A673 (cell line): ENCODE results near the gene METTL25B. TPM values are rescaled to one million over a fixed set of nuclear protein-coding genes. Genes with fewer than 3 reads are reported as not detected.

Source experiments
- BruUV-seq: library from RNA; stranded (reverse); fragments of 400-500 nt; replicated peaks from 2 replicates; lab custom pipeline; 2021; lab: Mats Ljungman, UMichigan
- CTCF ChIA-PET: fragments of 300-600 bp; sonication (Branson Sonifier 250); formaldehyde crosslinking; loops from one replicate; lab custom pipeline; 2022; ENCODE audit warnings: antibody characterized with exemption; lab: Charles Lee
- POLR2A ChIA-PET: fragments of 300-600 bp; sonication (Branson Sonifier 250); formaldehyde crosslinking; loops from one replicate; lab custom pipeline; 2022; ENCODE audit warnings: antibody characterized with exemption; ENCODE audit not compliant: low non-redundant PET; lab: Charles Lee
- DNase-seq: peaks from one replicate; pipeline ENCODE4 v3.0.0-alpha.2; 2015; ENCODE audit warnings: low spot score
- H3K27ac ChIP-seq: fragments of 200-600 bp; sonication (generic); 2 replicates; pipeline ENCODE4 v1.5.1; 2016; ENCODE audit warnings: mixed run types, low read depth, mild to moderate bottlenecking, mixed read lengths, antibody characterized with exemption, low read length; ENCODE audit not compliant: poor library complexity, severe bottlenecking
- H3K27me3 ChIP-seq: fragments of 200-600 bp; sonication (generic); replicated peaks from 2 replicates; pipeline ENCODE4 v1.6.1; 2017; ENCODE audit warnings: mixed run types, low read depth, mild to moderate bottlenecking, mixed read lengths, antibody characterized with exemption, low read length; ENCODE audit not compliant: insufficient read depth, poor library complexity
- H3K36me3 ChIP-seq: fragments of 200-600 bp; sonication (generic); 2 replicates; pipeline ENCODE4 v1.6.1; 2016; ENCODE audit warnings: mixed run types, mild to moderate bottlenecking, mixed read lengths, antibody characterized with exemption, low read length; ENCODE audit not compliant: insufficient read depth, poor library complexity, severe bottlenecking
- H3K4me1 ChIP-seq: fragments of 200-600 bp; sonication (generic); 2 replicates; pipeline ENCODE4 v1.6.1; 2017; ENCODE audit warnings: mixed run types, mild to moderate bottlenecking, mixed read lengths, antibody characterized with exemption, low read length; ENCODE audit not compliant: insufficient read depth, poor library complexity, severe bottlenecking
- H3K4me3 ChIP-seq: fragments of 200-600 bp; sonication (generic); 2 replicates; pipeline ENCODE4 v1.5.1; 2016; ENCODE audit warnings: low read depth, mixed run types, mild to moderate bottlenecking, mixed read lengths, low read length; ENCODE audit not compliant: poor library complexity, severe bottlenecking
- H3K9me3 ChIP-seq: fragments of 200-600 bp; sonication (generic); 2 replicates; pipeline ENCODE4 v1.6.1; 2016; ENCODE audit warnings: mixed run types, low read depth, mild to moderate bottlenecking, mixed read lengths, antibody characterized with exemption, low read length; ENCODE audit not compliant: poor library complexity, severe bottlenecking
- EZH2 ChIP-seq: fragments of 200-600 bp; sonication (generic); IDR thresholded peaks from 2 replicates; pipeline ENCODE4 v1.6.1; 2017; ENCODE audit warnings: borderline replicate concordance, low read depth, mild to moderate bottlenecking, mixed read lengths, antibody characterized with exemption, low read length; ENCODE audit not compliant: poor library complexity, severe bottlenecking
- intact Hi-C: fragments of 100-400 bp; cut with micrococcal nuclease; formaldehyde crosslinking; loops from one replicate; pipeline ENCODE4 v1.10.0; 2022; ENCODE audit not compliant: unreplicated experiment
- total RNA-seq: library from RNA; stranded (reverse); gene quantifications from 2 replicates; pipeline ENCODE4 v1.2.3, GENCODE V29; 2021
- TF ChIP-seq, protein P1 (sequence below): fragments of 300-800, 200-600 bp; sonication (generic); conservative IDR thresholded peaks from 2 replicates; pipeline ENCODE4 v1.5.1; 2017; ENCODE audit warnings: low read depth, mild to moderate bottlenecking, antibody characterized with exemption, low read length, moderate library complexity, mixed read lengths

Gene METTL25B
- total RNA-seq, 1 experiment from 2014 or later = 20.2 TPM

DNA sequence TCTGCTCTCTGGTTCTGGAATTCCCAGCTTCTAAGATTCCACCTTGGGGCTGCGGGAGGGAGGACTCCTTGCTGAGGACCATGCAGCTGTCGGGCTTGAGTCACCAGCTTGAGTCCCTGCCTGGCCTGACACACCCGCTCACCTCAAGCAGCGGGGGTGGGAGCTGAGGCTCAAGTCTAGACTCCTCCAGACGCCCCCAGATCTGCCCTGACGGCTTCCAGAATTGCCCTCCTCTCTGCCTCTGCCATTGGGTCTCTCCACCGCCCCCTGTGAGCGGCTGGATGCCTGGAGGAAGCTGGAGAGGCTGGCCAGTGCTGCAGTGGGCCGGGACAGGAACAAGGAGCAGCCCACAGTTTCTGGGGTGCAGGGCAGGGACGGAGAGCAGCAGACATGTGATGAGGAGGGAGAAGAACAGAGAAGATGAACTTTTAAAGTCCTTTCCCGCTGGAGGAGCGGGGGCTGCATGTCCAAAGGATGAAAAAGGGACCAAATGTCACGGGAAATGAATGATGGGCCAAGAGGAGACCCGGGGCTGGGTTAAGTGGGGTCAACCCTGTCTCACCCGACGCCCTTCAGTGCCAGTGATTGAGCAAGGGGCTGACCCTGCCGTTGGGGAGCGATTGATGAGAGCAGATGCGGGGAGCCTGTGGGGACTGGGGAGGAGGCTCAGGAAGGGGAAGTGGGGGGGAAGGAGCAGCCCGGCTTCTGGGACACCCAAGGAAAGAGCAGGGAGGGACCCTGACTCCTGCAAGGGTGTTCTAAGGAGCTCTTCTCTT, 36.4 kb upstream of the METTL25B start:
- ChIA-PET CTCF (interaction anchor here (0.6 to 4.7 kb wide), 4 partner anchors 14 to 198 kb away, joined by 3 to 117 read pairs (median 4); partner anchors contain the start of genes ISG20L2 and METTL25B), POLR2A (interaction anchor here (1.0 kb wide), 1 partner anchor 34 kb away, joined by 3 read pairs; no protein-coding TSS in a partner anchor)
- Histone ChIP-seq H3K27ac (no peak overlapping the region), H3K4me1 (peaks cover 22% of the 10 kb centered on the region), H3K36me3 (no peaks in the 10 kb centered on the region), H3K27me3 (no peaks in the 10 kb centered on the region), H3K9me3 (no peaks in the 10 kb centered on the region), H3K4me3 (no peak overlapping the region)
- no peak for TF ChIP-seq EZH2
- TF ChIP-seq, protein P1, sequence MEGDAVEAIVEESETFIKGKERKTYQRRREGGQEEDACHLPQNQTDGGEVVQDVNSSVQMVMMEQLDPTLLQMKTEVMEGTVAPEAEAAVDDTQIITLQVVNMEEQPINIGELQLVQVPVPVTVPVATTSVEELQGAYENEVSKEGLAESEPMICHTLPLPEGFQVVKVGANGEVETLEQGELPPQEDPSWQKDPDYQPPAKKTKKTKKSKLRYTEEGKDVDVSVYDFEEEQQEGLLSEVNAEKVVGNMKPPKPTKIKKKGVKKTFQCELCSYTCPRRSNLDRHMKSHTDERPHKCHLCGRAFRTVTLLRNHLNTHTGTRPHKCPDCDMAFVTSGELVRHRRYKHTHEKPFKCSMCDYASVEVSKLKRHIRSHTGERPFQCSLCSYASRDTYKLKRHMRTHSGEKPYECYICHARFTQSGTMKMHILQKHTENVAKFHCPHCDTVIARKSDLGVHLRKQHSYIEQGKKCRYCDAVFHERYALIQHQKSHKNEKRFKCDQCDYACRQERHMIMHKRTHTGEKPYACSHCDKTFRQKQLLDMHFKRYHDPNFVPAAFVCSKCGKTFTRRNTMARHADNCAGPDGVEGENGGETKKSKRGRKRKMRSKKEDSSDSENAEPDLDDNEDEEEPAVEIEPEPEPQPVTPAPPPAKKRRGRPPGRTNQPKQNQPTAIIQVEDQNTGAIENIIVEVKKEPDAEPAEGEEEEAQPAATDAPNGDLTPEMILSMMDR = no peak
- no TSS peak for BruUV-seq
- no peak for DNase-seq
- intact Hi-C loops = no loop called here

DNA sequence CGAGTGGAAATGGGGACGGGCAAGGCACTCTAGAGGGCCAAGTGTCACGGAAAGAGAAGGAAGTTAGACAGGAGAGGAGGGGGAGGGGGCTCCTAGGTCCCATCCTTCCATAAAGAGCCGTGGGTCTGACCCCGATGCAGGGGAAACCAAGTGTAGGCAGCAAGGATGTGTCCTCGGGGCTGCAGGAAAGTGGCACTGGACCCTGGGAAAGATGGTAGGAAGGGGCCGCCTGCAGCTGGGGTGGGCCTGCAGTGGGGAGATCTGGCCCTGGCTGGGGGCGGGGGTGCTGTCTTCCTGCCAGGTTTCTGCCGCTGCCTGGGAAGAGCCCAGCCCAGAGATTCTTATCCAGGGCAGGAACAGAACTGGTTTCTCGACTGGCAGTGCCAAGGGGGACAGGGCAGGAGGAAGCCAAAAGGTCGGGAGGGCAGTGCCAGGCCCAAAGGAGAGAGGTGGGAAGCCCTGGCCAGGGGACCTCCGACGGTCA, 35.8 kb upstream of the METTL25B start:
- POLR2A ChIA-PET = interaction anchor here (1.0 kb wide), 1 partner anchor 33 kb away, joined by 3 read pairs; no protein-coding TSS in a partner anchor
- H3K4me1 ChIP-seq = peaks cover 22% of the 10 kb centered on the region
- no peaks in the 10 kb centered on the region for H3K36me3 ChIP-seq
- H3K4me3 ChIP-seq = no peak overlapping the region
- intact Hi-C loops = no loop called here
- DNase-seq = no peak
- TF ChIP-seq, protein P1 = no peak
- no peak for TF ChIP-seq EZH2
- no TSS peak for BruUV-seq
- H3K27me3 ChIP-seq = no peaks in the 10 kb centered on the region
- no peaks in the 10 kb centered on the region for H3K9me3 ChIP-seq
- no peak overlapping the region for H3K27ac ChIP-seq
- CTCF ChIA-PET = interaction anchor here (0.6 to 4.7 kb wide), 3 partner anchors 13 to 34 kb away, joined by 4 to 117 read pairs (median 4); partner anchors contain the start of genes ISG20L2 and METTL25B

DNA sequence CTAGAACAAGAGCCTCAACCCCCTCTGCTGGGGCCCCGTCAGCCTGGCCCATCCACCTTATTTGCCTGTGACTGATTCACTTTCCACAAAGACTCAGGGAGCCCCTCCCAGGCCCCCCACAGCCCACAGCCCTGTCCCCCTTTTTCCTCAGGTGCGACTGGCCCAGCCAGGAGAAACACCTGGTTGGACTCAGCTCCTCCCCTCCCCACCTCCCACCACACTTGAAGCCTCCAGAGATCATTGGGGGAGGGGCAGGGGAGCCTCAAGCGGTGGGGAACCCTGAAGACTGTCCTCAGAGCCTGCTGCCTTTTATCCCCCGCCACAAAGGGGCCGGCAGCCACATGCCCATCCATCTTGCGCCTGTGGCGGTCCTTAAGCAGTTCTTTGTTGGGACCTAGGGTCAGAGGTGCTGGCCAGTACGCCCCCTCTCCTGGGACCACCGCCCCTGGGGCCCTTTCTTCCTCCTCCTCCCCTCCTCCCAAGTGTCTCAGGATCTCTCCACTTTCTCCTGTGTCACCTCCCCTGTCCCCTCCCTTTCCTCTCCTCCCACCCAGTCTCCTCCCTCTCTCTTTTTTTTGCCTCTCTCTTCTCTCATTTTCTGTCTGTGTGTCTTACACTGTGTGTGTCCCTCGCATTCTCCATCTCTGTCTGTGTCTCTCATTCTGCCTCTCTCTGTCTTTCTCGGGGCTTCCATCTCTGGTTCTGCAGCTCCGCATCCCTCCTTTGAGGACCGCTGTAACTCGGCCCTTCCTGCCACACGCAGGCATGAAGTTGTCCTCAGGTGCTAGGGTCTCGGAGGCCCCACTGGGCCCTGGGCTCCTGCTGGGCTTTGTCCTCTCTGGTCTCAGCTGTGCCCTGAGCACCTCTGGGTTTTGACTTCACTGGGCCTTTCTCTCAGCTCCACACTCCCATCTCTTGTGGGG, 35.1 kb upstream of the METTL25B start:
- BruUV-seq = no TSS peak
- POLR2A ChIA-PET = no interaction called here
- Histone ChIP-seq H3K4me3 (no peak overlapping the region), H3K27ac (no peak overlapping the region), H3K4me1 (peaks cover 22% of the 10 kb centered on the region), H3K9me3 (no peaks in the 10 kb centered on the region), H3K27me3 (no peaks in the 10 kb centered on the region), H3K36me3 (no peaks in the 10 kb centered on the region)
- DNase-seq = peak; percentile 42
- intact Hi-C loops = no loop called here
- TF ChIP-seq, protein P1 = no peak
- no peak for TF ChIP-seq EZH2
- CTCF ChIA-PET = interaction anchor here (4.7 kb wide), 1 partner anchor 34 kb away, joined by 117 read pairs; the partner anchor contains the start of genes ISG20L2 and METTL25B
